AG04449 (cell line): ENCODE data around the gene FLOT1.

Experiments used
- CTCF ChIA-PET: fragments of 350-600 bp; formaldehyde crosslinking; extraction: SDS; loops from one replicate; lab custom pipeline; 2021; ENCODE audit warnings: antibody characterized with exemption; lab: Yijun Ruan, JAX
- POLR2A ChIA-PET: fragments of 400-600, 350-600 bp; formaldehyde crosslinking; extraction: SDS; loops from one replicate; lab custom pipeline; 2020; ENCODE audit warnings: antibody characterized with exemption, inconsistent platforms; lab: Yijun Ruan, JAX
- DNase-seq: peaks from one replicate; pipeline ENCODE4 v3.0.0-alpha.2; 2010; ENCODE audit warnings: low read depth, low spot score
- H3K4me3 ChIP-seq: 2 replicates; pipeline ENCODE4 v1.5.1; 2011; ENCODE audit warnings: low read depth, mild to moderate bottlenecking, control low read depth, low read length
- TF ChIP-seq, protein P1 (sequence below): IDR thresholded peaks from one replicate; pipeline ENCODE4 v1.5.1; 2011; ENCODE audit warnings: mild to moderate bottlenecking, moderate library complexity, low read length, control low read depth, inconsistent platforms; ENCODE audit not compliant: insufficient read depth; ENCODE audit errors: missing control alignments

FLOT1 gene

DNA sequence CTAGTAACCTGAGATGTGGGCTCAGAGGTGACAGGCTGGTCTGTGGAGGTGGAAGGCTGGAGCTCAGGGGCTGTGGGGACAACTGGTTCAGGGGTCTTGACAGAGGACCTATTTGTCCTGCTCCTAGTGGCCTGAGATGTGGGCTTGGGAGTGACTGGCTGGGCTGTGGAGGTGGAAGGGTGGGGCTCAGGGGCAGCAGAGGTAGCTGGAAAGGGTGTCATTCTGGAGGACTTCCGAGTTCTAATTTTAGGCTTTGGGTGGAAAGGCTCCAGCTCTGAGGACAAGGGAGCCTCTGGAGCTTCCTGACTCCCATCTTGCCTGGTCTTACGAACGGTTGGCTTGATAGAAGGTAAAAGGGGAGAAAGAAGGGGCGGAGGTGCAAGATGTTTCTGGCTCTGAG, 36.9 kb downstream of the FLOT1 start:
- CTCF ChIA-PET, result interaction anchor here (0.6 to 1.2 kb wide), 2 partner anchors 17 to 30 kb away, joined by 3 read pairs; no protein-coding TSS in a partner anchor

DNA sequence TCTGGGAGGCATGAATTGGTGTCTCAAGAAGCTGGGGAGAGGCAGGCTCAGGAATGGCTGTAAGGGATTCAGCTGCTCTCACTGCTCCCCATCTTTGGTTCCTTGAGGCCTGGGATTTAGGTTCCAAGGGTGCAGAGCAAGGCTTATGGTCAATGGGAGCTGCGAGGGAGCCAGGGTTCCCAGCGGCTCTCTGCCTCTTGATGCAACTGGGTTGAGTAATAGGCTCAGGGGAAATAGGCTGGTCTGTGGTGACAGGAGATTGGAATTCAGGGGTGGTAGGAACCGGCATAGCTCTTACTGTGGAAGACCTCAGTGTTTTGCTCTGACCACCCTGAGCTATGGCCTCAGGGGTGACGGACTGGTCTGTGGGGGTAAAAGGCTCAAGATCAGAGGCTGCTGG, 38.7 kb downstream of the FLOT1 start:
- H3K4me3 ChIP-seq, result no peak overlapping the region
- DNase-seq, result no peak
- TF ChIP-seq, protein P1, sequence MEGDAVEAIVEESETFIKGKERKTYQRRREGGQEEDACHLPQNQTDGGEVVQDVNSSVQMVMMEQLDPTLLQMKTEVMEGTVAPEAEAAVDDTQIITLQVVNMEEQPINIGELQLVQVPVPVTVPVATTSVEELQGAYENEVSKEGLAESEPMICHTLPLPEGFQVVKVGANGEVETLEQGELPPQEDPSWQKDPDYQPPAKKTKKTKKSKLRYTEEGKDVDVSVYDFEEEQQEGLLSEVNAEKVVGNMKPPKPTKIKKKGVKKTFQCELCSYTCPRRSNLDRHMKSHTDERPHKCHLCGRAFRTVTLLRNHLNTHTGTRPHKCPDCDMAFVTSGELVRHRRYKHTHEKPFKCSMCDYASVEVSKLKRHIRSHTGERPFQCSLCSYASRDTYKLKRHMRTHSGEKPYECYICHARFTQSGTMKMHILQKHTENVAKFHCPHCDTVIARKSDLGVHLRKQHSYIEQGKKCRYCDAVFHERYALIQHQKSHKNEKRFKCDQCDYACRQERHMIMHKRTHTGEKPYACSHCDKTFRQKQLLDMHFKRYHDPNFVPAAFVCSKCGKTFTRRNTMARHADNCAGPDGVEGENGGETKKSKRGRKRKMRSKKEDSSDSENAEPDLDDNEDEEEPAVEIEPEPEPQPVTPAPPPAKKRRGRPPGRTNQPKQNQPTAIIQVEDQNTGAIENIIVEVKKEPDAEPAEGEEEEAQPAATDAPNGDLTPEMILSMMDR, result no peak
- ChIA-PET CTCF (interaction anchor here (1.3 to 1.5 kb wide), 2 partner anchors 25 kb away, joined by 5 to 6 read pairs; no protein-coding TSS in a partner anchor), POLR2A (interaction anchor here (1.2 kb wide), 1 partner anchor 20 kb away, joined by 3 read pairs; no protein-coding TSS in a partner anchor)

More for the DNA sequence above, 36.9 kb downstream of the FLOT1 start:
- POLR2A ChIA-PET, result interaction anchor here (1.2 kb wide), 1 partner anchor 19 kb away, joined by 3 read pairs; no protein-coding TSS in a partner anchor
- DNase-seq, result no peak
- no peak overlapping the region for H3K4me3 ChIP-seq
- TF ChIP-seq, protein P1, result no peak

GRCh38 chr6:30703011-30703410, 39.5 kb downstream of the FLOT1 start:
- TF ChIP-seq, protein P1, result no peak
- ChIA-PET POLR2A (interaction anchor here (1.2 kb wide), 1 partner anchor 19 kb away, joined by 3 read pairs; no protein-coding TSS in a partner anchor), CTCF (interaction anchor here (1.5 kb wide), 1 partner anchor 24 kb away, joined by 5 read pairs; no protein-coding TSS in a partner anchor)
- no peak overlapping the region for H3K4me3 ChIP-seq
- DNase-seq, result no peak

- ChIA-PET POLR2A (no interaction called here), CTCF (interaction anchor here (1.7 kb wide), 1 partner anchor 13 kb away, joined by 3 read pairs; no protein-coding TSS in a partner anchor)
- no peak overlapping the region for H3K4me3 ChIP-seq
- no peak for DNase-seq
- TF ChIP-seq, protein P1, result no peak
These were observed 42.1 kb downstream of the FLOT1 start for GRCh38 chr6:30700340-30700739.

DNA sequence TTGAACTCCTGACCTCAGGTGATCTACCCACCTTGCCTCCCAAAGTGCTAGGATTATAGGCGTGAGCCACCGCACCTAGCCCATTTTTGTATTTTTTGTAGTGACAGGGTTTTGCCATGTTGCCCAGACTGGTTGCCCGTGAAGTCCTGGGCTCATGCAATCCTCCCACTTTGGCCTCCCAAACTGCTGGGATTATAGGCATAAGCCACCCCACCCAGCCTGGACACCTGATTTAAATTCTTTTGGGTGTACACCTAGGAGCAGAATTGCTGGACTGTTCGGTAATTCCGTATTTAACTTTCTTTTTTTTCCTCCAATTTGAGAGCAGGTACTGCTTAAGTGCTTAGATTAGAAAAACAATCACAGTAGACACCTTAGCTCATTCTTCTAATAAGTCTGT, 46.1 kb downstream of the FLOT1 start:
- TF ChIP-seq, protein P1, result no peak
- DNase-seq, result no peak
- POLR2A ChIA-PET, result no interaction called here
- no peak overlapping the region for H3K4me3 ChIP-seq
- CTCF ChIA-PET, result interaction anchor here (1.3 to 1.5 kb wide), 2 partner anchors 22 to 26 kb away, joined by 3 to 8 read pairs; no protein-coding TSS in a partner anchor

DNA sequence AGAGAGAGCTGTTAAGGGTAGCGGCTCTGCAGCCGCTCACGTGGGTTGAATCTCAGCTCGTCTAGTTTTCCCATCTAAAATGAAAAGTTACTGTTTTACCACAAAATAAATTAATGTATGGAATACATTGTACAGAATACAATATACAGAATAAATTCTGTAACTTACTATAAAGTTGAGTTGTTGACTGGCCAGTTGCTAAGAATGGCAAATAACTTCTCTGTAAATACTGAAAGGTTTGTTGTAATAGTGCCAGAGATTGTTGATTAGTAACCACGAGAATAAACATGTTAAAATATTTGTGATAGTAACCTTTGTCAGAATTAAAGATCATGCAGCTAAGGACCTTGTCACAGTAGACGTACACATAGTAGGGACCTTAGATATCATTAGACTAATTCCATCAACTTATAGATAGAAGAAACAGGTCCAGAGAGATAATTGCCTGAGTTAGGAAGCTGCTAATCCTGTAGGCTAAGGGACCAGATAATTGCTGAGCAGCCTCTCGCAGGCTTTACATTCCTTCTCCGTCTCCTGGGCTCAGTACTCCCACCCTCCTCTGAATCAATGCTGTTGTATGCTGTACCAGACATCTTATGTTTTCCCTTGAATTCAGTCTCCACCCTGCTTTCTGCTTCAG, 51.2 kb downstream of the FLOT1 start:
- ChIA-PET POLR2A (interaction anchor here (0.6 to 1.4 kb wide), 8 partner anchors 11 to 90 kb away, joined by 3 to 6 read pairs (median 4); partner anchors contain the start of genes FLOT1 and TUBB), CTCF (interaction anchor here (1.1 to 2.4 kb wide), 4 partner anchors 12 to 31 kb away, joined by 4 to 12 read pairs (median 4); partner anchors contain the start of gene MDC1)
- TF ChIP-seq, protein P1, result no peak
- H3K4me3 ChIP-seq, result peak overlapping the region; percentile 98
- DNase-seq, result no peak
